NOMO-1 treated with dmso at 0.1 percent for 144 hours (cell line): Measurements from ENCODE around the gene WBP2NL.
A peak's percentile ranks its signal among the peaks of the same experiment; 100 is the strongest.
"Not testable (repeated sequence)": the region's sequence is repeated elsewhere in the genome, so short reads cannot be mapped to it uniquely, and the experiment has no call there.

Experiments used
- DNase-seq: peaks from one replicate; lab custom pipeline; 2025; ENCODE audit not compliant: unreplicated experiment; lab: John Stamatoyannopoulos, UW

Gene WBP2NL

GRCh38 chr22:41998361-41999261 lies at the start of gene WBP2NL:
WBP2NL (plus strand) TSS chr22:41998788; CDS start chr22:41998819, 31 bp downstream.
- peak; percentile 87 for DNase-seq

GRCh38 chr22:41948928-41949296 lies 49.7 kb upstream of the WBP2NL start:
- DNase-seq, result not testable (repeated sequence)

GRCh38 chr22:41949297-41949965 lies 49.2 kb upstream of the WBP2NL start:
- no peak for DNase-seq

- DNase-seq, result no peak
Measured at GRCh38 chr22:41951898-41952474, 46.6 kb upstream of the WBP2NL start, which contains the start of gene SMIM45. SMIM45 (plus strand) TSS chr22:41952150.

- no peak for DNase-seq
Measured at GRCh38 chr22:41952713-41953112, 45.9 kb upstream of the WBP2NL start.

- no peak for DNase-seq
Measured at GRCh38 chr22:41957941-41958556, 40.5 kb upstream of the WBP2NL start.

- no peak for DNase-seq
Measured at GRCh38 chr22:41963453-41964111, 35.0 kb upstream of the WBP2NL start.

GRCh38 chr22:41964112-41964491 lies 34.5 kb upstream of the WBP2NL start:
- no peak for DNase-seq

- DNase-seq, result no peak
Measured at GRCh38 chr22:41966225-41966606, 32.4 kb upstream of the WBP2NL start.

GRCh38 chr22:41966607-41967240 lies 31.9 kb upstream of the WBP2NL start:
- DNase-seq, result peak; percentile 72

- no peak for DNase-seq
Measured at GRCh38 chr22:41968601-41969000, 30.0 kb upstream of the WBP2NL start.

- DNase-seq, result no peak
Measured at GRCh38 chr22:41969110-41969646, 29.4 kb upstream of the WBP2NL start, which contains the start of gene SEPTIN3. SEPTIN3 (plus strand) TSS chr22:41969443; CDS start chr22:41971493, 2,050 bp downstream.

GRCh38 chr22:41970601-41971000 lies 28.0 kb upstream of the WBP2NL start:
- no peak for DNase-seq

- DNase-seq, result no peak
Measured at GRCh38 chr22:41971431-41971830, 27.2 kb upstream of the WBP2NL start.

GRCh38 chr22:41974691-41975290 lies 23.8 kb upstream of the WBP2NL start:
- no peak for DNase-seq

GRCh38 chr22:41975299-41976069 lies 23.1 kb upstream of the WBP2NL start:
- DNase-seq, result no peak

- no peak for DNase-seq
Measured at GRCh38 chr22:41976070-41976901, 22.3 kb upstream of the WBP2NL start.

- DNase-seq, result no peak
Measured at GRCh38 chr22:41976961-41977566, 21.5 kb upstream of the WBP2NL start.
